ENCODE results near the gene NSMCE4A.
"Not testable (repeated sequence)": the region's sequence is repeated elsewhere in the genome, so short reads cannot be mapped to it uniquely, and the experiment has no call there.

The NSMCE4A gene

DNA sequence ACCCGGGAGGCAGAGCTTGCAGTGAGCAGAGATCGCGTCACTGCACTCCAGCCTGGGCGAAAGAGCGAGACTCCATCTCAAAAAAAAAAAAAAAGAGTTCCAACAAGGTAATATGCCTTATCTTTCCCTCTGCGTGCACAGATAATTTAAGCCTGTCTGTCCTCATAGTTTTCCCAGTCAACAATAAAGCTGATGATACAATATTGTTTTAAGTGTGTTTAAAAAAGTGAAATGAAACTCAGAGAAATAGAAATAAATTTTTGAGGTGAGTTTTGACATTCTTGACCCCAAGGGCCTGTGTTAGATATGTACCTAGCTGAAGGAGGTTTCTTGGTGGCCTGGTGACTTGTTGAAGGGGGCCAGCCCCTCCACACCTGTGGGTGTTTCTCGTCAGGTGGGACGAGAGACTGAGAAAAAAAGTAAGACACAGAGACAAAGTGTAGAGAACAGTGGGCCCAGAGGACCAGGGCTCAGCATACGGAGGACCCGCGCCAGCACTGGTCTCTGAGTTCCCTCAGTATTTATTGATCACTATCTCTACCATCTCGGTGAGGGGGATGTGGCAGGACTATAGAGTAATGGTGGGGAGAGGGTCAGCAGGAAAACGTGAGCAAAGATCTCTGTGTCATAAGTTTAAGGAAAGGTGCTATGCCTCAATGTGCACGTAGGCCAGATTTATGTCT lies 45.3 kb downstream of the NSMCE4A start:
- not testable (repeated sequence) for DNase-seq

DNA sequence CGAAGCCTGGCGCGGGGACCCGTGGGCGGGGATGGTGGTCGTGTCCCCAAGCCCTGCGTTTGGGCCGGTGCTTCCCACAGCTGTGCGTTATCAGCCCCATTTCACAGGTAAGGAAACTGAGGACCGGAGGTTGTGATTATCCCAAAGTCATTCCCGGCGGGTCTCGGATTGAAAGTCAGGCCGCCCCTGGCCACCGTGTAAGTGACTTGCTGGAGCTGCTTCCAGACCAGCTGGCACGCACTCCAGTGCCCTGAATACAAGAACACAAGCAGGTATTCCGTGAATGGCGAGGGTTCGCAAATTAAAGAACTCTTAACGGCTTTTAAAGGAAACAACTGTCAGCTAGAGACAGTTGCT lies 46.5 kb downstream of the NSMCE4A start:
- DNase-seq: no peak

DNA sequence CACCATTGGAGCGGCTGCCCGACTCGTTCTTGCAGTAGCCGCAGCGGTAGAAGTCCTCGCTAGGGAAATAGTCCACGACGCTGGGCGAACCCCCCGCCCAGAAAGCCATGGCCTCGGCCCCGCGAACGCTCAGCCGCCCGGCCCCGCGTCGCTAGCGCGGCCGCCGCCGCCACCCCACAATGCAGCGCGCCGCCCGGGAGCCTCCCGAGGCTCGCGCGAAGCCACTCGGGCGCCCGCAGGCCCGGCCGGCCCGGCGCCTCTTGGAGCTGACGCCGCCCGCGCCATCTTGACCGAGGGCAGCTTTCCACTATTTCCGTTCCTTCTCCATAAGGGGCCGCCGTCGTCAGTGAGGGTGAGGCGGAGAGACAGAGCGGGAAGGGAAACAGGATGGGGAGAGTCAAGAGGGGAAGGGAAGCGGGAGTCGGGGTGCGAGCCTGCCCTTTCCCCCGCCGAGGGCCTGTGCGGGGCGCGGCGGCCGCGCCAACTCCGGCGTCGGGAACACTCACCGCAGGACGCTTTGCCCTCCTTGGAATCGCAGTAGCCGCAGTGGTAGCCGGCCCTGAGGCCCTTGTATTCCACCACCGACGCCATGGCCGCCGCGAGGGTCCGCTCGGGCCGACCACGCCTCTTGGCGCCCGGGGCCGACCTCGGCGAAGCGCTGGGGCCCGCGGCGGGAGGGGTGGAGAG lies 47.0 kb downstream of the NSMCE4A start, which contains the start of gene ATE1:
Gene ATE1 (minus strand): TSS at position 191 of the 687 bp plus-strand sequence. CDS start 82 bp downstream, at position 109.
- peak; percentile 84 for DNase-seq

DNA sequence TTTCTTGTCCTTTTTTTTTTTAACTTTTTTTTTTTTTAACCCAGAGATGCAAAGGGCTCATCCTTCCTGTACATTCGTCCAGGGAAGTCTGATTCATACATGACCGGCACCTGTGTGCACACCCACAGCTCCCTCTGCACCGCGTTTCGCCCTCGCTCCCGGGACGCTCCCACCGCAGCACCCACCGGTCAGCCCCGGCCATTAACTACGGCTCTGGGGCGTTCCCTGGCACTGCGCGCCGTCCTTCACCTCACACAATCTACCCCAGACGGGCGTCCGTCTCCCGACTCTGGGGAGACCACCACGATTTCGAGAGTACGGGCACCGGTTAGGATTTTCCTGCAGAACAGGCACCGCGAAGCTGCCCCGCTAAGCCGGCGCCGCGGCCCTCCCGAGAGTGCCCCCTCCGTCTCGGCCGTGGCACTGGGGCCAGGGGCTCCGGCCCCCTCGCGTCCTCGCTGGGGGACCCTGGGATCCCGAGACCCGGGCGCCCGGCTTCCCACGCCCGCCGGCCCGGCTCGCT lies 47.6 kb downstream of the NSMCE4A start:
- peak; percentile 33 for DNase-seq

DNA sequence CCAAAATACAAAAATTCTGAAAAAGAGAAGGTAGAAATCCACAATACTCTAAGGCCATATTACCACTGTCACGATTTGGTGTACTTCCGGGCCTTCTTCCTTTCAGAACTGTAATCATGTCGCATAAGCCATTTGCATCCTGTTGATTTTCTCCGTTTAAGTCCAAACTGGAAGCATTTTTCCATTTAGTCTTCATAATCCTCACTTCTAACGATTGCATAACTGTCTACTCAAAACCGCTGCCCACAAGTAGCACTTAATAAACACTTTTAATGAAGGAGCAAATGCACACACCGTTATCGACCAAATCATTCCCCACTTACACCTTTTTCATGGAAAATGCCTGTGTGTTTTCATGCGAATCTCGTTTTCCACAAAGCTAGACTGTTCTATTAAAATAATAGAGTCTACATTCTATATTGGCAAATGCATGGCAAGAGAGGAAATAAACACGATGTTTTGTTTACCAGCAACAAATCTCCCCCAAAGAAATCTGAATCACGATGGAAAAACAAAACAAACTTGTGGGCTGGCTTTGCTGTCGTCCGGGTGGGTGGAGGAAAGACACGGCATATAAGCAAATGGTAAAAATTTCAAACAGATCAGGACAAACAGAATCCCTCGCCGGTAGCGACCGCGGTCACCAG lies 48.2 kb downstream of the NSMCE4A start:
- DNase-seq: no peak

GRCh38 chr10:121926157-121926556 lies 48.9 kb downstream of the NSMCE4A start:
- no peak for DNase-seq

GRCh38 chr10:121921238-121921931 lies 53.6 kb downstream of the NSMCE4A start:
- DNase-seq: no peak

- no peak for DNase-seq
These were observed 55.4 kb downstream of the NSMCE4A start for GRCh38 chr10:121919666-121920065.

DNA sequence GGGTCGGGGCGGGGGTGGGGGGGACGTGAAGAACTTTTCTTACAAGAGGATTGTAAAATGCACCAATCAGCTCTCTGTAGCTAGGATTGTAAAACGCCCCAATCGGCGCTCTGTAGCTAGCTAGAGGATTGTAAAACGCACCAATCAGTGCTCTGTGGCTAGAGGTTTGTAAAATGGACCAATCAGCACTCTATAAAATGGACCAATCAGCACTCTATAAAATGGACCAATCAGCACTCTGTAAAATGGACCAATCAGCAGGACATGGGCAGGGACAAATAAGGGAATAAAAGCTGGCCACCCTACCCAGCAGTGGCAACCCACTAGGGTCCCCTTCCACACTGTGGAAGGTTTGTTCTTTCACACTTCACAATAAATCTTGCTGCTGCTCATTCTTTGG lies 56.2 kb downstream of the NSMCE4A start:
- DNase-seq: not testable (repeated sequence)

DNA sequence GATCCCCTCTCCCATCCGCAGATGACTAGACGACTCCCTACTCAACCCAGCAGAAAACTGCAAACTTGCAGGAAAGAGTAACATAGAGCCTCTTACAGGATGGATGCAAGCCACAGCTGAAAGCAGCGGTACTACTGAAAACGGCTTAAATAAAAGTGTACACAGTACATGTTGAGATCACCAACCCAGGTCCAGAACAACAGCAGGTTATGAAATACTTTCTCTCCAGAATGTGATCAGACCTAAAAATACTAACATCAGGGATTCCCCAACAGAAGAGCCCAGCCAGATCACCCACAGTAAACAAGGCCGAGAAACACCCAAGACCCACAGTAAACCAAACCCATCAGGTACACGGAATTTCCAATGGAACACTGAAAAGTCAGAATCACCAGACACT lies 60.4 kb downstream of the NSMCE4A start:
- no peak for DNase-seq

DNA sequence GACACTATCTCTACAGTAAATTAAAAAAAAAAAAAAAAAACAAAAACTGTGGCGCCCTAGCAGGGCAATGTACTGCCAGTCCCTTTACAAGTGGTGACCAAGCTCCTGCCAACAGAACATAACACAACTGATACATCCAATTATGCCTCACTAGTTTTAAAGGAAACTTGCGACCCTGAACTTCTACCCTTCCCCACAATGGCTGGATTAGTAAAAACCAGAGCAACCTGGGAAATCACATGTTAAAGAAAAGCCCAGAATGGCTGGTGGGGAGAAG lies 63.7 kb downstream of the NSMCE4A start:
- DNase-seq: no peak

GRCh38 chr10:121910673-121911420 lies 64.2 kb downstream of the NSMCE4A start:
- DNase-seq: no peak
